Prostate gland (tissue), 2 donors: ENCODE data around the gene CCDC92.

Experiments used
- POLR2A ChIP-seq: fragments of 450-650 bp; IDR thresholded peaks from one replicate; pipeline ENCODE4 v1.6.1; 2016; ENCODE audit warnings: antibody characterized with exemption, mild to moderate bottlenecking
- POLR2AphosphoS5 ChIP-seq: sonication (generic); formaldehyde crosslinking; IDR thresholded peaks from one replicate; pipeline ENCODE4 v1.6.1; 2017; ENCODE audit warnings: antibody characterized with exemption
- TF ChIP-seq, protein P1 (sequence below), 4 experiments: fragments of 200-600 bp in 2 of 4; fragments of 450-650 bp in 2 of 4; sonication (generic) in 2 of 4; IDR thresholded peaks; 1 replicate in 3 of 4; 2 replicates in 1 of 4; pipeline ENCODE4 v1.5.1; 2016 to 2019; ENCODE audit warnings: antibody characterized with exemption in 4 of 4, mild to moderate bottlenecking in 2 of 4, moderate library complexity in 2 of 4

DNA sequence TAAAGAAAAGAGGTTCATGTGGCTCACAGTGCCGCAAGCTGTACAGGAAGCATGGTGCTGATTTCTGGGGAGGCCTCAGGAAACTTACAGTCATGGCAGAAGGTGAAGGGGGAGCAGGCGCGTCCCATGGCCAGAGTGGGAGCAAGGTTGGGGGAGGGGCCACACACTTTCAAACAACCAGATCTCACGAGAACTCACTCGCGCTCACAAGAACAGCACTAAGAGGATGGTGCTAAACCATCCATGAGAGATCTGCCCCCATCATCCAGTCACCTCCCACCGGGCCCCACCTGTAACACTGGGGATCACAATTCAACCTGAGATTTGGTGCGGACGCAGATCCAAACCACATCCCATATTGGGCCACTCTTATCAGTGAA is 80.5 kb downstream of the CCDC92 start:
- TF ChIP-seq, protein P1, sequence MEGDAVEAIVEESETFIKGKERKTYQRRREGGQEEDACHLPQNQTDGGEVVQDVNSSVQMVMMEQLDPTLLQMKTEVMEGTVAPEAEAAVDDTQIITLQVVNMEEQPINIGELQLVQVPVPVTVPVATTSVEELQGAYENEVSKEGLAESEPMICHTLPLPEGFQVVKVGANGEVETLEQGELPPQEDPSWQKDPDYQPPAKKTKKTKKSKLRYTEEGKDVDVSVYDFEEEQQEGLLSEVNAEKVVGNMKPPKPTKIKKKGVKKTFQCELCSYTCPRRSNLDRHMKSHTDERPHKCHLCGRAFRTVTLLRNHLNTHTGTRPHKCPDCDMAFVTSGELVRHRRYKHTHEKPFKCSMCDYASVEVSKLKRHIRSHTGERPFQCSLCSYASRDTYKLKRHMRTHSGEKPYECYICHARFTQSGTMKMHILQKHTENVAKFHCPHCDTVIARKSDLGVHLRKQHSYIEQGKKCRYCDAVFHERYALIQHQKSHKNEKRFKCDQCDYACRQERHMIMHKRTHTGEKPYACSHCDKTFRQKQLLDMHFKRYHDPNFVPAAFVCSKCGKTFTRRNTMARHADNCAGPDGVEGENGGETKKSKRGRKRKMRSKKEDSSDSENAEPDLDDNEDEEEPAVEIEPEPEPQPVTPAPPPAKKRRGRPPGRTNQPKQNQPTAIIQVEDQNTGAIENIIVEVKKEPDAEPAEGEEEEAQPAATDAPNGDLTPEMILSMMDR (IDR thresholded peaks at IDR 0.05) = no peak
- TF ChIP-seq POLR2A (no peak), POLR2AphosphoS5 (no peak)
